GM12878 (cell line): Measurements from ENCODE around the gene TAF4. TPM values are rescaled to one million over a fixed set of nuclear protein-coding genes. Genes with fewer than 3 reads are reported as not detected.

Experiments used
- ATAC-seq: fragments of 200-7000 bp; cut with Tn5 transposase; 3 replicates; pipeline ENCODE4 v1.9.1; 2020; ENCODE audit warnings: mild to moderate bottlenecking, moderate library complexity
- BruUV-seq: library from RNA; stranded (reverse); fragments of 400-500 nt; replicated peaks from 2 replicates; lab custom pipeline; 2021; lab: Mats Ljungman, UMichigan
- CTCF ChIA-PET: fragments of 300-600 bp; sonication (Branson Sonifier 250); formaldehyde crosslinking; extraction: SDS; loops from one replicate; lab custom pipeline; 2021; ENCODE audit warnings: inconsistent platforms; lab: Yijun Ruan, JAX
- POLR2A ChIA-PET: fragments of 350-600 bp; formaldehyde crosslinking; extraction: SDS; loops from one replicate; lab custom pipeline; 2021; ENCODE audit warnings: inconsistent platforms; lab: Charles Lee
- RAD21 ChIA-PET: fragments of 300-600 bp; sonication (Branson Sonifier 250); formaldehyde crosslinking; loops from one replicate; lab custom pipeline; 2023; ENCODE audit warnings: antibody characterized with exemption; ENCODE audit not compliant: unreplicated experiment; lab: Charles Lee
- SMC1A ChIA-PET: fragments of 300-600 bp; sonication (Branson Sonifier 250); formaldehyde crosslinking; loops from one replicate; lab custom pipeline; 2023; ENCODE audit not compliant: unreplicated experiment, uncharacterized antibody; lab: Charles Lee
- DNase-seq: peaks from one replicate; pipeline ENCODE4 v3.0.0-alpha.2; 2011; ENCODE audit warnings: low read depth, low spot score
- FAIRE-seq: peaks from 3 replicates; lab custom pipeline; 2011; peaks lifted over from hg19 to GRCh38; lab: Jason Lieb, UNC
- H2AFZ ChIP-seq: 2 replicates; pipeline ENCODE4 v1.6.0; 2011; ENCODE audit warnings: low read depth, low read length, control low read depth; ENCODE audit not compliant: control insufficient read depth
- H3K27ac ChIP-seq: 2 replicates; pipeline ENCODE4 v1.5.1; 2011; ENCODE audit warnings: control low read depth; ENCODE audit not compliant: control insufficient read depth, insufficient read depth
- H3K27me3 ChIP-seq, 2 experiments: replicated peaks in 1 of 2; 2 replicates each; pipeline versions ENCODE4 v1.6.0 to v1.6.1; 2011; ENCODE audit warnings: low read length in 1 of 2; ENCODE audit not compliant: control insufficient read depth in 2 of 2, insufficient read depth in 2 of 2
- H3K36me3 ChIP-seq, 2 experiments: 2 replicates each; pipeline ENCODE4 v1.5.1; 2011; ENCODE audit warnings: low read length in 1 of 2; ENCODE audit not compliant: control insufficient read depth in 2 of 2, insufficient read depth in 2 of 2
- H3K4me1 ChIP-seq: 2 replicates; pipeline ENCODE4 v1.6.1; 2011; ENCODE audit warnings: mild to moderate bottlenecking, low read length, moderate library complexity, mixed read lengths; ENCODE audit not compliant: control insufficient read depth, insufficient read depth
- H3K4me2 ChIP-seq: 2 replicates; pipeline ENCODE4 v1.6.0; 2011; ENCODE audit warnings: control low read depth; ENCODE audit not compliant: control insufficient read depth, insufficient read depth
- H3K4me3 ChIP-seq: fragments of 200-600 bp; sonication (generic); 2 replicates; pipeline ENCODE4 v1.5.1; 2016
- H3K79me2 ChIP-seq: 2 replicates; pipeline ENCODE4 v1.6.0; 2011; ENCODE audit warnings: low read length; ENCODE audit not compliant: control insufficient read depth, insufficient read depth
- H3K9ac ChIP-seq: 2 replicates; pipeline ENCODE4 v1.8.0; 2011; ENCODE audit warnings: low read length, control low read depth, mixed read lengths; ENCODE audit not compliant: control insufficient read depth, insufficient read depth
- H3K9me3 ChIP-seq: replicated peaks from 3 replicates; pipeline ENCODE4 v1.5.1; 2011; ENCODE audit warnings: mild to moderate bottlenecking, low read length; ENCODE audit not compliant: control insufficient read depth, insufficient read depth
- H4K20me1 ChIP-seq: 2 replicates; pipeline ENCODE4 v1.6.0; 2011; ENCODE audit not compliant: control insufficient read depth, insufficient read depth
- BRCA1 ChIP-seq: IDR thresholded peaks from 2 replicates; pipeline ENCODE4 v1.6.1; 2011; ENCODE audit warnings: low read depth, low read length, improper control_type of control experiment
- CREB1 ChIP-seq: IDR thresholded peaks from 2 replicates; pipeline ENCODE4 v1.6.1; 2012; ENCODE audit warnings: low read depth, mild to moderate bottlenecking, inconsistent platforms
- HCFC1 ChIP-seq: fragments of 150-350 bp; IDR thresholded peaks from 2 replicates; pipeline ENCODE4 v1.6.1; 2014; ENCODE audit warnings: low read length
- MYB ChIP-seq: fragments of 150-350 bp; IDR thresholded peaks from 2 replicates; pipeline ENCODE4 v1.6.1; 2014; ENCODE audit warnings: mild to moderate bottlenecking, low read depth, low read length, borderline replicate concordance
- WGBS: methylation state at CpG from one replicate; pipeline ENCODE4 v1.1.6; 2016; ENCODE audit warnings: low lambda C conversion rate; ENCODE audit not compliant: insufficient replicate concordance, insufficient coverage; ENCODE audit errors: missing lambda C conversion rate; 5-methylcytosine and 5-hydroxymethylcytosine counted together
- in situ Hi-C: fragments of 300-500 bp; cut with MboI; formaldehyde crosslinking; loops from 9 replicates; pipeline ENCODE4 v1.14.3; 2018; ENCODE audit warnings: mixed read lengths
- intact Hi-C: fragments of 100-400 bp; cut with micrococcal nuclease; formaldehyde crosslinking; loops from one replicate; pipeline ENCODE4 v1.14.2; 2022; ENCODE audit not compliant: unreplicated experiment
- polyA plus RNA-seq, 11 experiments: library from polyadenylated mRNA; depleted of rRNA in 4 of 11; unstranded in 6 of 11; stranded (reverse) in 5 of 11; fragments of >200 nt; fragmentation: Nextera tagmentation in 4 of 11; fragmentation: Illumina TruSeq in 1 of 11; extraction: Ambion mirVana in 4 of 11; extraction: Trizol in 1 of 11; gene quantifications; 1 replicate in 1 of 11; 2 replicates in 10 of 11; pipeline versions ENCODE4 v1.2.1 to v1.2.3, GENCODE V29; 2011 to 2016; ENCODE audit warnings: inconsistent platforms in 2 of 11, missing spikeins in 2 of 11, low read depth in 1 of 11
- total RNA-seq, 4 experiments: library from RNA; depleted of rRNA in 3 of 4; stranded (reverse); fragments of >200 nt in 3 of 4; fragmentation: Illumina TruSeq in 1 of 4; extraction: Trizol in 1 of 4; gene quantifications; 2 replicates each; pipeline versions ENCODE4 v1.2.1 to v1.2.3, GENCODE V29; 2013 to 2021
- TF ChIP-seq, protein P1 (sequence below): fragments of 150-350 bp; IDR thresholded peaks from 2 replicates; pipeline ENCODE4 v1.6.1; 2014; ENCODE audit warnings: mild to moderate bottlenecking, low read depth, low read length
- TF ChIP-seq, protein P2 (sequence below): IDR thresholded peaks from 2 replicates; pipeline ENCODE4 v1.6.1; 2011; ENCODE audit warnings: low read depth, low read length, improper control_type of control experiment, borderline replicate concordance
- TF ChIP-seq, protein P3 (sequence below): fragments of 450-650 bp; IDR thresholded peaks from 2 replicates; pipeline ENCODE4 v1.6.1; 2017; ENCODE audit warnings: mild to moderate bottlenecking

The TAF4 gene
- total and polyA plus RNA-seq, 10 of the 15 experiments (the other 5 are each of a cell fraction or from before 2014, with no cell fraction given) = 0.39 to 16.9 (median 3.4) TPM

DNA sequence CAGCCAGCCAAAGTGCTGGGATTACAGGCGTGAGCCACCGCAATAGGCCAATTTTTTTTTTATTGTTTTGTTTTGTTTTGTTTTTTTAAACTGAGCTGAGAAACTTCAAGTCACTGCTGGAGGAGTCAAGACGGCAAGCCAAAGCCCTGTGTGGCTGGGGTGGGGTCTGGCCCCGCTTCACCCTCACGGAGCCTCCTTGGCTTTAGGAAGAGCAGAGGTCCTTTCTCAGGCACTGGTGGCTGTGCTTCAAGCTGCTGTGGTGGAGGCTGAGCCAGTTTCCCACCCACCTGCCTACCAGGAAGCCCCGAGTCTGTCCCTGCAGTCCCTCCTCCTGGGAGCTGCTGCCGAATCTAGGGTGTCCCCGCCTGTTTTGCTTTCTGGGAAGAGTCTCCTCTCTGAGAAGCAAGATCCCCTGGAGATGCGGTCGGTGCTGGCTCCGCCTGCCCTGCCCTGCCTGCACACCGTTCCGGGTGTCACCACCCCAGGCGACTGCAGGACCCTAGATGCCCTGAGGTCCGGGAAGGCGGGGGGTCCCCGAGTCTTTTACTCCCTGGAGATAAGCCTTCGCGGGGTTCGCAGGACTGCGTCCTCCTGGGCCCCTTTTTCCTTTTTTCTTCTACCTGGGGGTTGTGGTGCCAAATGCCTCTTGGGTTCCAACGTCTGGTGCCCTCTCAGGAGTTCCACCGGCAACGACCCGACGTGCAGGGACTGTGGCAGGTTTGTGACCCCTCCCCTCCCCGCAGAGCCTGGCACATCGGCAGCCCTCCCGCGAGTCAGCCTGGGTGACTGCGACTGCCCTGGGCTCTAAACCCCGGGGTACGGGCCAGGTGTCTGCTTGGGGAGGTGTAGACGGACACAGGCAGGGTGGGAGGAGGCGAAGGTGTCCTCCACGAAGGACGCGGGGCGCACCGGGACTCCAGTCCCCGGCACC lies 100.7 kb downstream of the TAF4 start:
- POLR2A ChIA-PET = no interaction called here
- Histone ChIP-seq H2AFZ (no peak overlapping the region), H3K9ac (no peak overlapping the region), H4K20me1 (no peaks in the 10 kb centered on the region), H3K36me3 (no peaks in the 10 kb centered on the region), H3K27me3 (no peaks in the 10 kb centered on the region; a peak in 1 of 4 replicates), H3K27ac (no peak overlapping the region), H3K4me1 (no peaks in the 10 kb centered on the region), H3K9me3 (no peaks in the 10 kb centered on the region), H3K4me3 (no peak overlapping the region), H3K79me2 (no peaks in the 10 kb centered on the region), H3K4me2 (no peak overlapping the region)
- CTCF ChIA-PET = no interaction called here
- no peak for TF ChIP-seq BRCA1
- TF ChIP-seq HCFC1 = no peak
- TF ChIP-seq, protein P1, sequence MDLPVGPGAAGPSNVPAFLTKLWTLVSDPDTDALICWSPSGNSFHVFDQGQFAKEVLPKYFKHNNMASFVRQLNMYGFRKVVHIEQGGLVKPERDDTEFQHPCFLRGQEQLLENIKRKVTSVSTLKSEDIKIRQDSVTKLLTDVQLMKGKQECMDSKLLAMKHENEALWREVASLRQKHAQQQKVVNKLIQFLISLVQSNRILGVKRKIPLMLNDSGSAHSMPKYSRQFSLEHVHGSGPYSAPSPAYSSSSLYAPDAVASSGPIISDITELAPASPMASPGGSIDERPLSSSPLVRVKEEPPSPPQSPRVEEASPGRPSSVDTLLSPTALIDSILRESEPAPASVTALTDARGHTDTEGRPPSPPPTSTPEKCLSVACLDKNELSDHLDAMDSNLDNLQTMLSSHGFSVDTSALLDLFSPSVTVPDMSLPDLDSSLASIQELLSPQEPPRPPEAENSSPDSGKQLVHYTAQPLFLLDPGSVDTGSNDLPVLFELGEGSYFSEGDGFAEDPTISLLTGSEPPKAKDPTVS = no peak
- no peak for TF ChIP-seq MYB
- TF ChIP-seq CREB1 = no peak
- TF ChIP-seq, protein P2, sequence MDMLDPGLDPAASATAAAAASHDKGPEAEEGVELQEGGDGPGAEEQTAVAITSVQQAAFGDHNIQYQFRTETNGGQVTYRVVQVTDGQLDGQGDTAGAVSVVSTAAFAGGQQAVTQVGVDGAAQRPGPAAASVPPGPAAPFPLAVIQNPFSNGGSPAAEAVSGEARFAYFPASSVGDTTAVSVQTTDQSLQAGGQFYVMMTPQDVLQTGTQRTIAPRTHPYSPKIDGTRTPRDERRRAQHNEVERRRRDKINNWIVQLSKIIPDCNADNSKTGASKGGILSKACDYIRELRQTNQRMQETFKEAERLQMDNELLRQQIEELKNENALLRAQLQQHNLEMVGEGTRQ = no peak
- TF ChIP-seq, protein P3, sequence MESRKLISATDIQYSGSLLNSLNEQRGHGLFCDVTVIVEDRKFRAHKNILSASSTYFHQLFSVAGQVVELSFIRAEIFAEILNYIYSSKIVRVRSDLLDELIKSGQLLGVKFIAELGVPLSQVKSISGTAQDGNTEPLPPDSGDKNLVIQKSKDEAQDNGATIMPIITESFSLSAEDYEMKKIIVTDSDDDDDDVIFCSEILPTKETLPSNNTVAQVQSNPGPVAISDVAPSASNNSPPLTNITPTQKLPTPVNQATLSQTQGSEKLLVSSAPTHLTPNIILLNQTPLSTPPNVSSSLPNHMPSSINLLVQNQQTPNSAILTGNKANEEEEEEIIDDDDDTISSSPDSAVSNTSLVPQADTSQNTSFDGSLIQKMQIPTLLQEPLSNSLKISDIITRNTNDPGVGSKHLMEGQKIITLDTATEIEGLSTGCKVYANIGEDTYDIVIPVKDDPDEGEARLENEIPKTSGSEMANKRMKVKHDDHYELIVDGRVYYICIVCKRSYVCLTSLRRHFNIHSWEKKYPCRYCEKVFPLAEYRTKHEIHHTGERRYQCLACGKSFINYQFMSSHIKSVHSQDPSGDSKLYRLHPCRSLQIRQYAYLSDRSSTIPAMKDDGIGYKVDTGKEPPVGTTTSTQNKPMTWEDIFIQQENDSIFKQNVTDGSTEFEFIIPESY = no peak
- BruUV-seq = no TSS peak
- intact Hi-C loops (no loop called here), in situ Hi-C loops (loop anchor here (5.0 kb wide), 1 partner anchor 48 kb away; no protein-coding TSS in a partner anchor)
- SMC1A ChIA-PET = no interaction called here
- DNase-seq = no peak
- ATAC-seq = no peak
- RAD21 ChIA-PET = no interaction called here
- 63% methylated on average over 34 of the region's 41 CpGs for whole genome bisulfite sequencing
- no peak for FAIRE-seq
